Motor neuron (in vitro differentiated cells): ENCODE results near the gene COQ3. TPM values are rescaled to one million over a fixed set of nuclear protein-coding genes. Genes with fewer than 3 reads are reported as not detected.
A peak's percentile ranks its signal among the peaks of the same experiment; 100 is the strongest.

ENCODE experiments used
- ATAC-seq, 8 experiments: fragments of 200-7000 bp; cut with Tn5 transposase; replicated peaks in 6 of 8; 2 replicates each; pipeline ENCODE4 v1.8.0; 2021; ENCODE audit warnings: mild to moderate bottlenecking in 8 of 8, moderate library complexity in 8 of 8
- H3K27ac ChIP-seq, 2 donors: fragments of 250-450 bp; sonication (Bioruptor Pico); 2 replicates each; pipeline ENCODE4 v1.9.0; 2021; ENCODE audit warnings: antibody characterized with exemption in 2 of 2, mild to moderate bottlenecking in 2 of 2, moderate library complexity in 1 of 2
- H3K4me1 ChIP-seq, 2 donors: fragments of 250-450 bp; sonication (Bioruptor Pico); replicated peaks in 1 of 2; 2 replicates each; pipeline ENCODE4 v1.6.1; 2021; ENCODE audit warnings: antibody characterized with exemption in 2 of 2, mild to moderate bottlenecking in 2 of 2, moderate library complexity in 1 of 2
- H3K4me3 ChIP-seq, 5 donors: fragments of 250-450 bp; sonication (Bioruptor Pico); 2 replicates each; pipeline ENCODE4 v1.9.0; 2021; ENCODE audit warnings: antibody characterized with exemption in 5 of 5, mild to moderate bottlenecking in 5 of 5, moderate library complexity in 4 of 5
- WGBS, 10 experiments: fragments of 450-650 bp; shearing (Covaris generic); methylation state at CpG; one replicate each; pipeline ENCODE4 v1.0.0; 2022; 5-methylcytosine and 5-hydroxymethylcytosine counted together
- in situ Hi-C, 9 experiments: fragments of 400-800 bp; cut with MboI; loops; one replicate each; pipeline ENCODE4 v1.15.0; 2021; ENCODE audit warnings: low sequenced_read_pairs in 9 of 9, low pct_unique_long_range_greater_than_20kb in 2 of 9; ENCODE audit not compliant: unreplicated experiment in 9 of 9
- total RNA-seq, 8 experiments: library from RNA; unstranded; fragments of 300-600 nt; gene quantifications; 2 replicates each; pipeline versions ENCODE4 v1.2.3 to v1.2.4, GENCODE V29; 2022

Gene COQ3
- total RNA-seq, 8 experiments from 2014 or later, result 5.2 to 17.7 (median 7.2) TPM

GRCh38 chr6:99416892-99417767 lies 23.1 kb upstream of the COQ3 start:
- H3K4me1 ChIP-seq, result peaks cover 0 to 2% of the 10 kb centered on the region in 2 donors
- no peak overlapping the region for H3K4me3 ChIP-seq
- no peak for ATAC-seq
- in situ Hi-C loops, result no loop called here
- H3K27ac ChIP-seq, result no peak overlapping the region
- WGBS, 10 experiments, result 42 to 94% (median 80%) methylated on average over 2 to 7 of the region's 9 CpGs

GRCh38 chr6:99416226-99416625 lies 22.2 kb upstream of the COQ3 start:
- no peak for ATAC-seq
- WGBS, 10 experiments, result 58 to 100% (median 96%) methylated on average over 1 to 2 of the region's 2 CpGs

GRCh38 chr6:99415446-99415845 lies 21.5 kb upstream of the COQ3 start:
- no peak for ATAC-seq
- Histone ChIP-seq H3K27ac (no peak overlapping the region), H3K4me1 (peaks cover 0 to 2% of the 10 kb centered on the region in 2 donors), H3K4me3 (no peak overlapping the region)
- in situ Hi-C loops, result no loop called here

More at GRCh38 chr6:99416226-99416625, 22.2 kb upstream of the COQ3 start:
- in situ Hi-C loops, result no loop called here
- Histone ChIP-seq H3K27ac (no peak overlapping the region), H3K4me1 (peaks cover 0 to 2% of the 10 kb centered on the region in 2 donors), H3K4me3 (no peak overlapping the region)

- peak in 1 of 8 experiments; percentile 49 for ATAC-seq
- WGBS, 10 experiments, result 78 to 100% (median 100%) methylated on average over 1 of the region's 1 CpG; no CpG with 5 or more reads in 3 of the 10 experiments
- Histone ChIP-seq H3K4me3 (no peak overlapping the region), H3K4me1 (peaks cover 0 to 2% of the 10 kb centered on the region in 2 donors), H3K27ac (no peak overlapping the region)
- in situ Hi-C loops, result no loop called here
Measured at GRCh38 chr6:99412065-99412464, 18.1 kb upstream of the COQ3 start.

GRCh38 chr6:99409672-99410071 lies 15.7 kb upstream of the COQ3 start:
- ATAC-seq, result no peak
- peaks cover 0 to 2% of the 10 kb centered on the region in 2 donors for H3K4me1 ChIP-seq
- in situ Hi-C loops, result no loop called here
- H3K4me3 ChIP-seq, result no peak overlapping the region
- H3K27ac ChIP-seq, result no peak overlapping the region

- WGBS, 10 experiments, result 60 to 100% (median 83%) methylated on average over 1 to 7 of the region's 7 CpGs; no CpG with 5 or more reads in 1 of the 10 experiments
- H3K27ac ChIP-seq, result no peak overlapping the region
- H3K4me3 ChIP-seq, result no peak overlapping the region
- no peak for ATAC-seq
- no peaks in the 10 kb centered on the region for H3K4me1 ChIP-seq
- in situ Hi-C loops, result no loop called here
Measured at GRCh38 chr6:99407076-99407475, 13.1 kb upstream of the COQ3 start.

GRCh38 chr6:99402448-99402847 lies 8.5 kb upstream of the COQ3 start:
- no peak overlapping the region for H3K4me3 ChIP-seq
- no peak overlapping the region for H3K27ac ChIP-seq
- WGBS, 10 experiments, result 88 to 100% (median 96%) methylated on average over 1 to 5 of the region's 5 CpGs; no CpG with 5 or more reads in 2 of the 10 experiments
- no peaks in the 10 kb centered on the region for H3K4me1 ChIP-seq
- ATAC-seq, result no peak
- in situ Hi-C loops, result no loop called here

GRCh38 chr6:99397287-99397686 lies 3.3 kb upstream of the COQ3 start:
- H3K4me1 ChIP-seq, result peaks cover 3 to 5% of the 10 kb centered on the region in 2 donors
- H3K4me3 ChIP-seq, result no peak overlapping the region
- 33 to 67% methylated on average over 1 of the region's 1 CpG; no CpG with 5 or more reads in 8 of the 10 experiments for whole genome bisulfite sequencing, 10 experiments

GRCh38 chr6:99393366-99393697 lies 663 bp downstream of the COQ3 start:
- 0 to 36% (median 29%) methylated on average over 1 to 2 of the region's 2 CpGs; no CpG with 5 or more reads in 1 of the 10 experiments for WGBS, 10 experiments
- Histone ChIP-seq H3K4me3 (peak overlapping the region; percentile 57 to 77 (median 62)), H3K4me1 (peaks cover 3 to 5% of the 10 kb centered on the region in 2 donors), H3K27ac (peak overlapping the region; percentile 90 to 92)
- in situ Hi-C loops, result no loop called here
- ATAC-seq, result peak in 7 of 8 experiments; percentile 15 to 26 (median 20)

More at GRCh38 chr6:99397287-99397686, 3.3 kb upstream of the COQ3 start:
- no peak overlapping the region for H3K27ac ChIP-seq
- no peak for ATAC-seq
- in situ Hi-C loops, result no loop called here

- Histone ChIP-seq H3K4me3 (no peak overlapping the region), H3K4me1 (peaks cover 3 to 5% of the 10 kb centered on the region in 2 donors), H3K27ac (no peak overlapping the region)
- no peak for ATAC-seq
- in situ Hi-C loops, result no loop called here
- 64 to 100% (median 95%) methylated on average over 2 to 3 of the region's 3 CpGs; no CpG with 5 or more reads in 2 of the 10 experiments for WGBS, 10 experiments
Measured at GRCh38 chr6:99390896-99391295, 3.1 kb downstream of the COQ3 start.

- WGBS, 10 experiments, result 67 to 100% (median 94%) methylated on average over 2 to 3 of the region's 3 CpGs; no CpG with 5 or more reads in 7 of the 10 experiments
- in situ Hi-C loops, result no loop called here
- Histone ChIP-seq H3K4me1 (no peaks in the 10 kb centered on the region), H3K4me3 (no peak overlapping the region), H3K27ac (no peak overlapping the region)
- ATAC-seq, result no peak
Measured at GRCh38 chr6:99384507-99384906, 9.5 kb downstream of the COQ3 start.

GRCh38 chr6:99378636-99379035 lies 15.4 kb downstream of the COQ3 start:
- ATAC-seq, result no peak
- no peak overlapping the region for H3K27ac ChIP-seq
- in situ Hi-C loops, result no loop called here
- peaks cover 0 to 4% of the 10 kb centered on the region in 2 donors for H3K4me1 ChIP-seq
- H3K4me3 ChIP-seq, result no peak overlapping the region

GRCh38 chr6:99369533-99369932 lies 24.5 kb downstream of the COQ3 start:
- Histone ChIP-seq H3K4me1 (no peaks in the 10 kb centered on the region), H3K4me3 (no peak overlapping the region), H3K27ac (no peak overlapping the region)
- ATAC-seq, result no peak
- in situ Hi-C loops, result no loop called here

GRCh38 chr6:99366852-99367251 lies 27.1 kb downstream of the COQ3 start:
- H3K4me3 ChIP-seq, result no peak overlapping the region
- no peaks in the 10 kb centered on the region for H3K4me1 ChIP-seq
- no peak overlapping the region for H3K27ac ChIP-seq
- in situ Hi-C loops, result no loop called here
- 63 to 100% (median 96%) methylated on average over 1 to 2 of the region's 2 CpGs; no CpG with 5 or more reads in 2 of the 10 experiments for WGBS, 10 experiments
- peak in 3 of 8 experiments; percentile 53 to 73 (median 72) for ATAC-seq
